ENCODE measurements around the gene PDE4D.
"Not testable (repeated sequence)": the region's sequence is repeated elsewhere in the genome, so short reads cannot be mapped to it uniquely, and the experiment has no call there.

The PDE4D gene

GRCh38 chr5:59019078-59019477, 874.4 kb downstream of the PDE4D start:
- DNase-seq: no peak

DNA sequence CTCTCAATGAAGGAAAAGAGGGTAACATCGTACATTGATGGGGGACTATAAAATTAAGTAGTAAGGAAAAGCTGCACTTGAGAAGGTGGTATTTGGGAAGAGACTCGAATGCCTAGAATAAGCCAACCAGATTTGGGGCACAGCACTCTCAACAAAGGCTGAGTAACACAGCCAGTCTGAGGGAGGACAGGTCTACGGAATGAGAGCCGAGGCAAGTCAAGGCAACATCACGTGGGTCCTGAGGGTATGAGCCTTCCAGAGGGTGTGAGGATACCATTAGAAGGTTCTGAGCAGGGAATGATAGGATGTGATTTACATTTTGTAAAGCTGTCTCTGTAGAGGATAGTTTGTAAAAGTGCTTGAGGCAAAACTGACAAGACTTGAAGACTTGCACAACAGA, 876.6 kb downstream of the PDE4D start:
- no peak for DNase-seq

- DNase-seq: no peak
Measured at GRCh38 chr5:59008816-59009473, 884.6 kb downstream of the PDE4D start.

DNA sequence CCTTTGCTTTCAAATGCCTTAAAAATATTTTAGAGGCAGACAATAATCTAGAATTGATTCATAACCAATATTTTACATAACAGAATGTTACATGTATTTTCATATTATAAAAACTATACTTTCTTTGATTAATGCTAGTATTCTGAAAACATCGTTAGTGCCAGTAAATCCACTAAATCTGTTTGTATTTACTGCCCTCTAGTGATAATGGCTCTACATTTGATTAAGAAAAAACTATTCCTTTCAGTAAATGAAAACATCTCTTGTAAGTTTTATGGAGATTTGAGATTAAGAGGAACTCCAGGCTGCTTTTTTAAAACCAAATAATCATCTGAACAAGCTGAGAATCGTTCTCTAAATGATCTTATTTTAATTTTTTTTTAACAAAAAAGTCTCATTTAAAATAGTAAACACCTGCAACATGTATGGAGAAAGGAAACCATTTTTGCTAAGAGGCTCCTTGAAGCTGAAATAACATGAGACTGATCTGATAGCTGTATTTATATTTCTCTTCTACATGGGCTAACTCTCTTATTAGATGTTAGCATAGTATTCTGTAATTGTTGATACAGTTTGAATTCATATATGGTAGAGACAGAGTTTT, 886.0 kb downstream of the PDE4D start:
- DNase-seq: peak; percentile 42

DNA sequence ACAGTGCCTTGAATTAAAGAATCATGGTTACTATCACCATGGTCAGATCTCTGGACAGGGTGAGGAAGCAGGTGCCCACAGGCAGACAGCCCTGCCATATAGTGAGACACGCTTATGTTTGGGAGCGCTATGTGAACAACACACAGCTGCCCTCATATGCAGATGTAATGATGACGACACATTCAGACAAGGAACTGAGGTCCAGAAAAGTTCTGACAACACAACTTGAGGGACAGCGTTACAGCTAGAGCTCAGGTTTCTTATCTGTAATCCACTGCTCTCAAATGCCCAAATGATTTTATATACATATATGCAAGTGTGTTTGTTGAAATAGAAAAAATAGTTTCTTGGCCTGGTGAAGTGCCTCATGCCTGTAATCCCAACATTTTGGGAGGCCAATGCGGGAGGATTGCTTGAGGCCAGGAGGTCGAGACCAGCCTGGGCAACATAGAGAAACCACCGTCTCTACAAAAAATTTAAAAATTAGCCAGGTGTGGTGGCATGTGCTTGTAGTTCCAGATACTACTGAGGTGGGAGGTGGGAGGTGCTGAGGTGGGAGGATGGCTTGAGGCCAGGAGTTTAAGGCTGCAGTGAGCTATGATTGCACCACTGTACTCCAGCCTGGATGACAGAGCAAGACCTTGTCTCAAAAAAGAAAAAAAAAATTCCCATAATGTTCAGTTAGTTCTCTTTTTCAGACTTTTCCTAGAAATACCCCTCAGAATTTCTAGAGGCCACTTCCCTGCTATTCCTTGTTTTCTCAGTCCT, 887.4 kb downstream of the PDE4D start:
- no peak for DNase-seq

DNA sequence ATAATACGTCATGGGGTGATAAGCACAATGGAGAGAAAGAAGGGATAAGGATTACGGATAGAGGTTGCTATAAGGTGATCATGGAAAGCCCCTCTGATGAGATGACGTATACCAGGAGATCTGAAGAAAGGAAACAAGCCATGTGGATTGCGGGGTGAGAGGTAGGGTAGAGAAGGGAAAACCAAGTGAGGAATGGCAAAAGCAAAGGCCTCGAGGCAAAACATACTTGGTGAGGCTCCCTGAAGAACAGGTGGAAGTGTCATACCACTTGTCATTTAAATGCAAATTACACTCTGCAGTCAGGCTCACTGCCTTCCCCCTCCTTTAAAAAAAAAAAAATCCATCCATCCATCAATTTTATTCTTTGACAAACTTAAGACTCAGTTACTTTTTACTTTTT, 889.9 kb downstream of the PDE4D start:
- DNase-seq: no peak

DNA sequence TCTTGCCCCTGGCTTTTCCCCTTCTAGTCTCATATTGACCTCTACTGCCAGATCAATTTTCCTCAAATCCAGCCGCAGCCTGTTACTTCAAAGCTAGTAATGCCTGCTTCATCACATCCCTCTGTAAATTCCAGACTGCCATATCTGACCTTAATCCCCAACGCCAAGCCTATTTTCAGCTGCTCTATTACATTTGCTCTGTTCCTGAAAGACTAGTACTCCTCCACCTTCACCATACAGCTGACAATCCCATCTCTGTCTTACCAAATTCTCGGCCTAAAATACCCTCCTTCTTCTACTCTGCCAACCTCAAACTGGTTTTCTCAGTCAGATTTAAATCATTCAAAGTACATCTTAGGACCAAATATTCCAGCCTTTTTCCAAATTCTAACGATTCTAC, 890.4 kb downstream of the PDE4D start:
- DNase-seq: no peak

- DNase-seq: no peak
Measured at GRCh38 chr5:59002162-59002825, 891.2 kb downstream of the PDE4D start.

GRCh38 chr5:59001716-59002115, 891.8 kb downstream of the PDE4D start:
- no peak for DNase-seq

GRCh38 chr5:59001154-59001553, 892.4 kb downstream of the PDE4D start:
- DNase-seq: no peak

- no peak for DNase-seq
Measured at GRCh38 chr5:59000211-59000610, 893.3 kb downstream of the PDE4D start.

DNA sequence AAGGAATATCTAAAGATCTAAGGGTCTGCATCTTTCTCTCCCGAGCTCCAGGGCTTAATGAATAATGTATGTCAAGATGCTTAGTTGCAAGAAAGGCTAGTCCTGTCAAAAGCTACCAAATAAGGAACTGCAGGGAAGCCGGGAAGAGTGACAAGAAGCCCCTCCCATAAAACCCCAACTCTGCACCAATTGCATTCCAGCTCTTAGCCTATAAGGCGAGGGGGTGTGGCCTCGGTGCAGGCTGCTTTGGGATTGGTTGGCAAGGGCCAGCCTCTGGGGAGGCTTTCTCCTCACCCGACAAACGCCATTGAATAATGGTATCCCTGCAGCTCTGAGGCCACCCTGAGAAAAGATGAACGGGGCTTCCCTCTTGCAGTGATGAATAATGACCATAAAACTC, 893.7 kb downstream of the PDE4D start:
- DNase-seq: no peak

DNA sequence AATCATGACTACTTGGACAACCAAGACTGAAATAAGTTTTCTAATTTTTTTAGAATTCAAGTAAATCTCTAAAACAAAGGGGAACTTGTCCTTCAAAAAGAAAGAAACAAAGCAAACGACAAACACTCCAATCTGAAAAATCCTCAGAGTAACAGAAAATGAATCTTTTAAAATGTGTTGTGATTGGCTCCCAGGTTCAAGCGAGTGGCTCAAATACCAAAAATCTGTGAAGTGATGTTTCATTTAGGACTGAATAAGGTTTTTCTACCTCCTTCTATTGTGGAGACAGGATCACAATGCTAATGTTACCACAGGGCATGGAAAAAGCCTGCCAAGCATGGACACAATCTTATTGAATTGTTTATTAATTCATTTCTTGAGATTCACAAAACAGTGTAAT, 895.0 kb downstream of the PDE4D start:
- DNase-seq: no peak

DNA sequence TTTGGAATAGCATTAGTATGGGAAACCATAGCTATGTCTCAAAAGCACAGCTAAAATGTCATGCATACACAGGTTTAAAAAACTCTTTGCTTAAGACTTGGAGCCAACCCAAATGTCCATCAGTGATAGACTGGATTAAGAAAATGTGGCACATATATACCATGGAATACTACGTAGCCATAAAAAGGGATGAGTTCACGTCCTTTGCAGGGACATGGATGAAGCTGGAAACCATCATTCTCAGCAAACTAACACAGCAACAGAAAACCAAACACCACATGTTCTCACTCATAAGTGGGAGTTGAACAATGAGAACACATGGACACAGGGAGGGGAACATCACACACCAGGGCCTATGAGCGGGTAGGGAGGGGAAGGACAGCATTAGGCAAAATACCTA, 897.7 kb downstream of the PDE4D start:
- not testable (repeated sequence) for DNase-seq

- DNase-seq: no peak
Measured at GRCh38 chr5:58993461-58993860, 900.1 kb downstream of the PDE4D start.

- no peak for DNase-seq
Measured at GRCh38 chr5:58988938-58989337, 904.6 kb downstream of the PDE4D start.

GRCh38 chr5:58987193-58987592, 906.3 kb downstream of the PDE4D start:
- no peak for DNase-seq

- DNase-seq: no peak
Measured at GRCh38 chr5:58986281-58986680, 907.2 kb downstream of the PDE4D start.

- DNase-seq: no peak
Measured at GRCh38 chr5:58985759-58986158, 907.8 kb downstream of the PDE4D start.

- no peak for DNase-seq
Measured at GRCh38 chr5:58985311-58985710, 908.2 kb downstream of the PDE4D start.

DNA sequence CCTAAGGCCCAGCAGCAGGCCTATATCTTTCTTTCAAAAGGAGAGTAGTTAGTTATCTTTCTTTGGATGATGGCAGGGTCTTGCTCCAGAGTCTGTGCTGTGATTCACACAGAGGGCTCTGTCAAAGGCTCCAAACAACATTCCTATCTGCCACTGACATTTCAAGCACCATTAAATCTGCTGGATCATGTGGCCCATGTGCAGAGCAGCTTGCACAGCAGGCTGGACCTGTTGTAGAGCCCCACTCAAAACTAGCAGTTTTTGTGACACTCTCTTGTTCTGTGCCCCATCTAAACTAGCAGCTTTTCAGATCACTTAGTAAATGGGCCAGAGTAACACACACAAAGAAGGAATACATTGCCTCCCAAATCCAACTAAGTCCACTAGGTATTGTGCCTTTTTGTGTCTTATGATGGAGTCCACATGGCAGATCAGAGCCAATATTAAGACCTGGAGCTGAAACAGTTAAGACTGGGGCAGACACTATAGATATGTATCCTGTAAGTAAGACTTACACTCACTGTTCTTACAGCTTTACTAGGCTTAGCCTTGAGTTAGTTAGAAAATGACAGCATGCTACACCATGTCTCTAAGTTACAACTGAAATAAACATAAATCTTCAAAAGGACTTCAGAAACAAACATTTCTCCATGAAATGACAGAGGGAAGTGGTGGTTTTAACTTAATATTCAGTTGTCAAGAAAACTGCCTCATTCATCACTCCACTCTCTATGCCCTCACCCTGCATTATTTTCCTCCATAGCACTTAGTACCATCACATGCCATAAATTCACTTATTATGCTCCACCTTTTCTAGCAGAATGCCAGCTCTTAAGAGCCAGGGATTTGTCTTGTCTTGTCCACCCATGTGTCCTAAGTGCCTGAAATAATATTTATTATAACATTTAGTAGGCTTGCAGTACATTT, 909.7 kb downstream of the PDE4D start:
- DNase-seq: no peak

GRCh38 chr5:58980890-58981289, 912.6 kb downstream of the PDE4D start:
- no peak for DNase-seq

DNA sequence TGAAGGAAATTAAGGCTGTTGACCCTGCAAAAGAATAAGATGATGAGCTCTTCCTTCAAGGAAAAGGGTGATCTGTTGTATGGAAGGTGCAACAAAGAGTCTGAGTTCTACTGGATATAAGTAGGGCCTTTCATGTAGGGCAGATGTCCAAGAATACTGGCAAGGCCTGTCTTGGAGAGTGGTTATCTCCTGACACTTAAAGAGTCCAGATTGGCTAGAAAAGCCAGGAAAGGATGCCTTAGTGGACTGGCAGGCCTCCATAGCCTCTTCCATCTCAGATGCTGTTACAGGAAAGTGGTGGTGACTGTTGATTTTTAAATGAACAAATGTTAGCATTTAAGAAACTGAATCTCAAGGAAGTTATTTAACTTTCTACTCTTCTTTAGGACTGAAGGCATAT, 914.4 kb downstream of the PDE4D start:
- DNase-seq: no peak
